SK-N-MC (cell line): ENCODE measurements around the gene ALDH1L2.

Experiments
- EZH2 ChIP-seq: fragments of 200-600 bp; sonication (generic); IDR thresholded peaks from one replicate; pipeline ENCODE4 v1.6.1; 2017; ENCODE audit warnings: antibody characterized with exemption
- FOXP2 ChIP-seq: optimal IDR thresholded peaks from 2 replicates; pipeline ENCODE3; 2011; ENCODE audit warnings: mild to moderate bottlenecking, moderate library complexity; ENCODE audit not compliant: insufficient read depth; ENCODE audit errors: extremely low read length, control extremely low read depth
- POLR2AphosphoS5 ChIP-seq: IDR thresholded peaks from 2 replicates; pipeline ENCODE4 v1.6.1; 2012; ENCODE audit warnings: mild to moderate bottlenecking, low read depth, low read length, borderline replicate concordance

- TF ChIP-seq EZH2: no peak
- no peak for TF ChIP-seq POLR2AphosphoS5
- TF ChIP-seq FOXP2: no peak
Measured at GRCh38 chr12:104997541-104997940, 86.7 kb downstream of the ALDH1L2 start.
